HepG2 (cell line): ENCODE results near the gene RAC3. TPM values are rescaled to one million over a fixed set of nuclear protein-coding genes. Genes with fewer than 3 reads are reported as not detected.

ENCODE experiments used
- ARNT2 ChIP-seq: sonication (generic); formaldehyde crosslinking; IDR thresholded peaks from 2 replicates; pipeline ENCODE4 v1.8.0; 2022; ENCODE audit warnings: mild to moderate bottlenecking, low read depth, missing genetic modification reagents, moderate library complexity
- DDIT3 ChIP-seq: sonication (generic); formaldehyde crosslinking; IDR thresholded peaks from 2 replicates; pipeline ENCODE4 v1.4.0; 2020; ENCODE audit warnings: mild to moderate bottlenecking, missing genetic modification reagents
- GABPB1 ChIP-seq: IDR thresholded peaks from 2 replicates; pipeline ENCODE4 v1.6.1; 2016; ENCODE audit warnings: mild to moderate bottlenecking, missing genetic modification reagents, moderate library complexity, missing compliant biosample characterization
- GTF3A ChIP-seq: sonication (generic); formaldehyde crosslinking; conservative IDR thresholded peaks from 2 replicates; pipeline ENCODE4 v1.4.0; 2020; ENCODE audit warnings: mild to moderate bottlenecking, missing genetic modification reagents
- KAT2B ChIP-seq: fragments of 150-350 bp; IDR thresholded peaks from 2 replicates; pipeline ENCODE4 v1.6.1; 2014; ENCODE audit warnings: low read depth, low read length, borderline replicate concordance
- NFE2L1 ChIP-seq: sonication (generic); formaldehyde crosslinking; IDR thresholded peaks from 2 replicates; pipeline ENCODE4 v1.4.0; 2020; ENCODE audit warnings: missing genetic modification reagents, mild to moderate bottlenecking, borderline replicate concordance
- NFYB ChIP-seq: sonication (generic); formaldehyde crosslinking; IDR thresholded peaks from 2 replicates; pipeline ENCODE4 v1.4.0; 2020; ENCODE audit warnings: missing genetic modification reagents
- NR3C1 ChIP-seq: sonication (generic); formaldehyde crosslinking; IDR thresholded peaks from 2 replicates; pipeline ENCODE4 v1.4.0; 2020; ENCODE audit warnings: missing genetic modification reagents
- SAP130 ChIP-seq: IDR thresholded peaks from 2 replicates; pipeline ENCODE4 v1.6.1; 2016; ENCODE audit warnings: low read depth
- SIX4 ChIP-seq: sonication (generic); formaldehyde crosslinking; IDR thresholded peaks from 2 replicates; pipeline ENCODE4 v1.4.0; 2020; ENCODE audit warnings: missing genetic modification reagents
- TBL1XR1 ChIP-seq: fragments of 150-350 bp; IDR thresholded peaks from 2 replicates; pipeline ENCODE4 v1.6.1; 2014; ENCODE audit warnings: borderline replicate concordance, low read length; ENCODE audit not compliant: partially characterized antibody
- TMF1 ChIP-seq: sonication (generic); formaldehyde crosslinking; IDR thresholded peaks from 2 replicates; pipeline ENCODE4 v1.8.1; 2022; ENCODE audit warnings: low read depth, missing genetic modification reagents
- ZNF263 ChIP-seq: sonication (generic); formaldehyde crosslinking; IDR thresholded peaks from 2 replicates; pipeline ENCODE4 v1.4.0; 2020; ENCODE audit warnings: missing genetic modification reagents
- ZNF547 ChIP-seq: sonication (generic); formaldehyde crosslinking; IDR thresholded peaks from 2 replicates; pipeline ENCODE4 v1.5.1; 2020; ENCODE audit warnings: mild to moderate bottlenecking, missing genetic modification reagents
- ZNF652 ChIP-seq: IDR thresholded peaks from 2 replicates; pipeline ENCODE4 v1.6.1; 2016; ENCODE audit warnings: low read depth, borderline replicate concordance
- ZNF724P ChIP-seq: sonication (generic); formaldehyde crosslinking; IDR thresholded peaks from 2 replicates; pipeline ENCODE4 v1.8.0; 2022; ENCODE audit warnings: missing genetic modification reagents, borderline replicate concordance
- polyA plus RNA-seq, 8 experiments: library from polyadenylated mRNA; depleted of rRNA in 3 of 8; stranded (reverse) in 7 of 8; unstranded in 1 of 8; fragments of >200 nt; fragmentation: Illumina TruSeq in 4 of 8; extraction: Trizol in 4 of 8; gene quantifications; 2 replicates each; pipeline versions ENCODE4 v1.2.1 to v1.2.3, GENCODE V29; 2011 to 2016; ENCODE audit warnings: low read depth in 4 of 8, missing spikeins in 1 of 8, mixed read lengths in 1 of 8; ENCODE audit not compliant: insufficient read depth in 1 of 8
- total RNA-seq, 5 experiments: library from RNA; depleted of rRNA; stranded (reverse); fragments of >200 nt; fragmentation: Illumina TruSeq; extraction: Trizol; gene quantifications; 2 replicates each; pipeline ENCODE4 v1.2.3, GENCODE V29; 2016; ENCODE audit warnings: low read depth in 1 of 5
- TF ChIP-seq, protein P1 (sequence below), 2 experiments: fragments of 450-650 bp in 1 of 2; sonication (generic) in 1 of 2; formaldehyde crosslinking in 1 of 2; IDR thresholded peaks; 2 replicates each; pipeline versions ENCODE4 v1.6.1 to v1.8.0; 2016 to 2022; ENCODE audit warnings: antibody characterized with exemption in 1 of 2, mild to moderate bottlenecking in 1 of 2, missing genetic modification reagents in 1 of 2
- TF ChIP-seq, protein P2 (sequence below): sonication (generic); formaldehyde crosslinking; conservative IDR thresholded peaks from 2 replicates; pipeline ENCODE4 v1.4.0; 2020; ENCODE audit warnings: missing genetic modification reagents

RAC3 gene
- total and polyA plus RNA-seq, 2 of the 13 experiments (the other 11 are each of a cell fraction or from before 2014, with no cell fraction given) = 10.5 to 21.3 TPM

DNA sequence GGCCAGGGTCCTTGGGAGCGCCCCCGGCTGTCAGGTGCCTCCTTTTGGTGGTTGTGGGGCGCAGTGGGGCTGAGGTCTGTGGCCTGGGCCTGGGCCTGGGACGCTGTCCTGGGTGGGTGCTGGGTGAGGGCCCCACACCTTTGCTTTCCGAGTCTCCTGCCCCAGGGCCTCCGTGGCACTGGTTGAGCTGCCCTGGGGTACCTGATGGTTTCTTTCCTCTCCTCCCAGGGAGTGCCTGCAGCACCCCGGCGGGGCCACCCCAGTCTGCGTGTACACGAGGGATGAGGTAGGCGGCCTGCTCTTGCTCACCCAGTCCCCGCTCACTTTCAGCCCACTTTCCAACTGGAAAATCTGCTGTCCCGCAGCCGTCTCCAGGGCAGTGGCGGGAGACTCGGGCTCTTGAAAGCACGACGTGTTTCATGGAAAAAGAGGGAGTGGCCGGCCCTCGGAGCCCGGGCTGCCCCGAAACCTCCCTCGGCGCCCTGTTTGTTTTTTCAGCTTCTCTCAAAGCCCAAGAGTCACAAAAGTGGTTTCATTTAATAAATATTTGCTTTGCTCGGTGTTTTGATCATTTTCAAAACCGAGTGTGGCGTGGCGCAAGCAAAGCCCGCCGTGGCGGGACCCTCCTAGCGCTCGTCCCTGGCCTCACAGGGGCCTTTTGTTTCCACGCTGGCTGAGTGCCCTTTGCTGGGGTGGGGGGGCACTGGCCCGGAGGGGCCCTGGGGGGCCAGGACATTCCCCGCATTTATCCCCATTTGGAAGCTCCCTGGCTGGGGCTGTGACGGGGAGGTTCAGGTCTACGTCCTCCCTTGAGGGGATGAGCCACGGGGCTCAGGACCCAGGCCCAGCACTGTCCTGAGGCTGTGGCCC lies 36.6 kb upstream of the RAC3 start (continued):
- TF ChIP-seq, protein P1, sequence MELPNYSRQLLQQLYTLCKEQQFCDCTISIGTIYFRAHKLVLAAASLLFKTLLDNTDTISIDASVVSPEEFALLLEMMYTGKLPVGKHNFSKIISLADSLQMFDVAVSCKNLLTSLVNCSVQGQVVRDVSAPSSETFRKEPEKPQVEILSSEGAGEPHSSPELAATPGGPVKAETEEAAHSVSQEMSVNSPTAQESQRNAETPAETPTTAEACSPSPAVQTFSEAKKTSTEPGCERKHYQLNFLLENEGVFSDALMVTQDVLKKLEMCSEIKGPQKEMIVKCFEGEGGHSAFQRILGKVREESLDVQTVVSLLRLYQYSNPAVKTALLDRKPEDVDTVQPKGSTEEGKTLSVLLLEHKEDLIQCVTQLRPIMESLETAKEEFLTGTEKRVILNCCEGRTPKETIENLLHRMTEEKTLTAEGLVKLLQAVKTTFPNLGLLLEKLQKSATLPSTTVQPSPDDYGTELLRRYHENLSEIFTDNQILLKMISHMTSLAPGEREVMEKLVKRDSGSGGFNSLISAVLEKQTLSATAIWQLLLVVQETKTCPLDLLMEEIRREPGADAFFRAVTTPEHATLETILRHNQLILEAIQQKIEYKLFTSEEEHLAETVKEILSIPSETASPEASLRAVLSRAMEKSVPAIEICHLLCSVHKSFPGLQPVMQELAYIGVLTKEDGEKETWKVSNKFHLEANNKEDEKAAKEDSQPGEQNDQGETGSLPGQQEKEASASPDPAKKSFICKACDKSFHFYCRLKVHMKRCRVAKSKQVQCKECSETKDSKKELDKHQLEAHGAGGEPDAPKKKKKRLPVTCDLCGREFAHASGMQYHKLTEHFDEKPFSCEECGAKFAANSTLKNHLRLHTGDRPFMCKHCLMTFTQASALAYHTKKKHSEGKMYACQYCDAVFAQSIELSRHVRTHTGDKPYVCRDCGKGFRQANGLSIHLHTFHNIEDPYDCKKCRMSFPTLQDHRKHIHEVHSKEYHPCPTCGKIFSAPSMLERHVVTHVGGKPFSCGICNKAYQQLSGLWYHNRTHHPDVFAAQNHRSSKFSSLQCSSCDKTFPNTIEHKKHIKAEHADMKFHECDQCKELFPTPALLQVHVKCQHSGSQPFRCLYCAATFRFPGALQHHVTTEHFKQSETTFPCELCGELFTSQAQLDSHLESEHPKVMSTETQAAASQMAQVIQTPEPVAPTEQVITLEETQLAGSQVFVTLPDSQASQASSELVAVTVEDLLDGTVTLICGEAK (IDR thresholded peaks at IDR 0.05) = no peak
- TF ChIP-seq, protein P1 (CRISPR knock-in tag; IDR thresholded peaks at IDR 0.05) = peak; percentile 18
- TF ChIP-seq DDIT3 (CRISPR knock-in tag) (no peak), ZNF652 (CRISPR knock-in tag) (no peak), NR3C1 (CRISPR knock-in tag) (no peak), NFYB (no peak), GTF3A (no peak), ZNF263 (CRISPR knock-in tag) (peak; percentile 96), TBL1XR1 (peak; percentile 65), GABPB1 (CRISPR knock-in tag) (peak; percentile 10; the same call in 1 of the 2 replicates), ZNF724P (CRISPR knock-in tag) (no peak), SIX4 (CRISPR knock-in tag) (no peak), TMF1 (no peak), ARNT2 (CRISPR knock-in tag) (no peak), ZNF547 (no peak), SAP130 (CRISPR knock-in tag) (peak; percentile 76), KAT2B (no peak), NFE2L1 (CRISPR knock-in tag) (no peak)
- TF ChIP-seq, protein P2, sequence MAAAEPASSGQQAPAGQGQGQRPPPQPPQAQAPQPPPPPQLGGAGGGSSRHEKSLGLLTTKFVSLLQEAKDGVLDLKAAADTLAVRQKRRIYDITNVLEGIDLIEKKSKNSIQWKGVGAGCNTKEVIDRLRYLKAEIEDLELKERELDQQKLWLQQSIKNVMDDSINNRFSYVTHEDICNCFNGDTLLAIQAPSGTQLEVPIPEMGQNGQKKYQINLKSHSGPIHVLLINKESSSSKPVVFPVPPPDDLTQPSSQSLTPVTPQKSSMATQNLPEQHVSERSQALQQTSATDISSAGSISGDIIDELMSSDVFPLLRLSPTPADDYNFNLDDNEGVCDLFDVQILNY (CRISPR knock-in tag) = no peak
